Central memory CD8-positive, alpha-beta T cell (primary cell): Measurements from ENCODE around the gene IQGAP3.

Experiments used
- ATAC-seq: fragments of 150-1000 bp; cut with Tn5 transposase; replicated peaks from 2 replicates; pipeline ENCODE4 v1.10.0; 2022; ENCODE audit warnings: mild to moderate bottlenecking, moderate FRiP score, moderate number of reproducible peaks; ENCODE audit not compliant: poor library complexity, severe bottlenecking; ENCODE audit errors: extremely low read depth
- DNase-seq, 2 donors: peaks; one replicate each; pipeline ENCODE4 v3.0.0; 2021; ENCODE audit warnings: low spot score in 2 of 2
- H3K27ac Mint-ChIP-seq: one replicate; pipeline ENCODE4 v1.8.0; 2022; ENCODE audit warnings: low read depth, mild to moderate bottlenecking, moderate library complexity, mixed read lengths
- H3K27me3 Mint-ChIP-seq: one replicate; pipeline ENCODE4 v1.8.0; 2022; ENCODE audit warnings: mixed read lengths
- H3K36me3 Mint-ChIP-seq: one replicate; pipeline ENCODE4 v1.8.0; 2022; ENCODE audit warnings: mild to moderate bottlenecking, moderate library complexity, mixed read lengths; ENCODE audit not compliant: insufficient read depth
- H3K4me1 Mint-ChIP-seq: one replicate; pipeline ENCODE4 v1.8.0; 2022; ENCODE audit warnings: mixed read lengths
- H3K4me3 Mint-ChIP-seq: one replicate; pipeline ENCODE4 v1.8.0; 2022; ENCODE audit warnings: mild to moderate bottlenecking, moderate library complexity, mixed read lengths
- H3K9me3 Mint-ChIP-seq: one replicate; pipeline ENCODE4 v1.8.0; 2022; ENCODE audit warnings: mixed read lengths

Gene IQGAP3

DNA sequence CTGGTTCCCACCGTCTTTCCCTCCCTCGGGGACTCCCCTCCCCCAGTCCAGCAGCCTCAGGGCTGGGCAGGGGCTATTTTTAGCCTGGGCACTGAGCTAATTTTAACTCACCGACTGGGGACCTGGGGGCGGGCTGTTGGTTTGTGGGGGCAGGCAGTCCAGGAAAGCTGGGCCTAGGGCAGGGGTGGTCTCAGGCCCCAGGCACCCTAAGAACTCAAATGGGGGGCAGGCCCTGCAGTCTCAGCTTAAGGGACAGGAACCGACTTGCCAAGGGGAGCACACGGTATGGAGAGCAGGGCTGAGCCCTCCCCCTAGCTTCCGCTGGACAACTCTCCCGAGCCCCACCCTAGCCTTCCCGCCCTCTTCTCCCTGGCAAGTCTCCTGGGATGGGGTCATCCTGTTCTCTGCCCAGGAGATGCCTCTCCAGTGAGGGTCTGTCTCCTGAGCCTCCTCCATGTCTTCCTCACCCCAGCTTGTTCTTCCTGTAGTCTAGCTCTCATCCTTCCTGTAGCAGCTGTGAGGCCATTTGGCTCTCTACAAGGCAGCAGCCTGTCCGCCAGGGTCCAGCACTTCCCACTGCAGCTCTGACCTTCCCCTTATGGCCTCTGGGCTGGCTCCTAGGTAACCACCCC, 81.8 kb downstream of the IQGAP3 start:
- peak overlapping the region; percentile 70 for H3K4me3 Mint-ChIP-seq

GRCh38 chr1:156489935-156490293, 82.5 kb downstream of the IQGAP3 start:
- Mint-ChIP-seq H3K36me3 (peaks cover 25% of the 10 kb centered on the region), H3K4me3 (peak overlapping the region; percentile 70), H3K27ac (peak overlapping the region; percentile 94), H3K27me3 (no peaks in the 10 kb centered on the region), H3K4me1 (peaks cover 90% of the 10 kb centered on the region), H3K9me3 (no peaks in the 10 kb centered on the region)
- DNase-seq = no peak
- ATAC-seq = no peak

More for the DNA sequence above, 81.8 kb downstream of the IQGAP3 start:
- H3K27ac Mint-ChIP-seq = peak overlapping the region; percentile 94
- peaks cover 96% of the 10 kb centered on the region for H3K4me1 Mint-ChIP-seq
- H3K36me3 Mint-ChIP-seq = peaks cover 26% of the 10 kb centered on the region
- no peaks in the 10 kb centered on the region for H3K27me3 Mint-ChIP-seq
- DNase-seq (no peak), ATAC-seq (no peak)
- H3K9me3 Mint-ChIP-seq = no peaks in the 10 kb centered on the region

GRCh38 chr1:156489166-156489934, 83.0 kb downstream of the IQGAP3 start:
- Mint-ChIP-seq H3K27ac (peak overlapping the region; percentile 94), H3K4me3 (peak overlapping the region; percentile 70), H3K36me3 (peaks cover 25% of the 10 kb centered on the region), H3K27me3 (no peaks in the 10 kb centered on the region), H3K9me3 (no peaks in the 10 kb centered on the region), H3K4me1 (peaks cover 91% of the 10 kb centered on the region)
- ATAC-seq (peak; percentile 63), DNase-seq (peak in 1 of 2 donors; percentile 38)

DNA sequence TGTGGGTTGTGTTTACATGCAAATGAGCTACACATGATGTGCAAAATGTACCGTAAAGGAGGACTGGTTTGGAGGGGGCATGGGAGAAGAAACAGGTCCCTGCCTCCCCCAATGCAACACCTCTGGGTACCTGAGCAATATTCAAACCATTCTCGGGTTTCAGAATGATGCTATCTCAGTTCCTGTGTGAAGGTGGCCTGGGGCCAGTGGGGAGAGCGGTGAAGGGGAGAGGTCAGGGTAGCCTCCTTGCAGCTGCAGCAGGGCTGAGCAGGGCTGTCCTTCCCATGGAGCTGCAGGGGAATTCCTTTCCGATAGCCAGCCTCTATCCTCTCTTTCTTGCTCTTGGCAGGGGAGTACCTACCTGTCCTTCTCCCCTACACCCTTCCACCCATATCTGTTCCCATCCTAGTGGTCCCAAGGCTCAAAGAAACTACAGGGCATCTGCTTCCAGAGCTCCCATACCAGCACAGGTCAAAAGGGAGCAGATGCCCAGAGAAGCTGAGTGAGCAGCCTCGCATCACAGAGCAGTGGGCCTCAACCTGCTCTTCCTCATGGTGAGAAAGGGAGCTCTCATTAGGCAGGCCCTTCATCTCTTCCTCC, 83.7 kb downstream of the IQGAP3 start:
- peak overlapping the region; percentile 70 for H3K4me3 Mint-ChIP-seq
- H3K9me3 Mint-ChIP-seq = no peaks in the 10 kb centered on the region
- H3K4me1 Mint-ChIP-seq = peaks cover 91% of the 10 kb centered on the region
- no peaks in the 10 kb centered on the region for H3K27me3 Mint-ChIP-seq
- ATAC-seq = peak; percentile 43
- peaks cover 26% of the 10 kb centered on the region for H3K36me3 Mint-ChIP-seq
- H3K27ac Mint-ChIP-seq = peak overlapping the region; percentile 94
- DNase-seq = no peak

- no peak for DNase-seq
- Mint-ChIP-seq H3K4me1 (peaks cover 88% of the 10 kb centered on the region), H3K27me3 (no peaks in the 10 kb centered on the region), H3K4me3 (peak overlapping the region; percentile 70), H3K9me3 (no peaks in the 10 kb centered on the region), H3K27ac (peak overlapping the region; percentile 94), H3K36me3 (peaks cover 30% of the 10 kb centered on the region)
- ATAC-seq = peak; percentile 16
Observed at GRCh38 chr1:156487862-156488261, 84.5 kb downstream of the IQGAP3 start.

DNA sequence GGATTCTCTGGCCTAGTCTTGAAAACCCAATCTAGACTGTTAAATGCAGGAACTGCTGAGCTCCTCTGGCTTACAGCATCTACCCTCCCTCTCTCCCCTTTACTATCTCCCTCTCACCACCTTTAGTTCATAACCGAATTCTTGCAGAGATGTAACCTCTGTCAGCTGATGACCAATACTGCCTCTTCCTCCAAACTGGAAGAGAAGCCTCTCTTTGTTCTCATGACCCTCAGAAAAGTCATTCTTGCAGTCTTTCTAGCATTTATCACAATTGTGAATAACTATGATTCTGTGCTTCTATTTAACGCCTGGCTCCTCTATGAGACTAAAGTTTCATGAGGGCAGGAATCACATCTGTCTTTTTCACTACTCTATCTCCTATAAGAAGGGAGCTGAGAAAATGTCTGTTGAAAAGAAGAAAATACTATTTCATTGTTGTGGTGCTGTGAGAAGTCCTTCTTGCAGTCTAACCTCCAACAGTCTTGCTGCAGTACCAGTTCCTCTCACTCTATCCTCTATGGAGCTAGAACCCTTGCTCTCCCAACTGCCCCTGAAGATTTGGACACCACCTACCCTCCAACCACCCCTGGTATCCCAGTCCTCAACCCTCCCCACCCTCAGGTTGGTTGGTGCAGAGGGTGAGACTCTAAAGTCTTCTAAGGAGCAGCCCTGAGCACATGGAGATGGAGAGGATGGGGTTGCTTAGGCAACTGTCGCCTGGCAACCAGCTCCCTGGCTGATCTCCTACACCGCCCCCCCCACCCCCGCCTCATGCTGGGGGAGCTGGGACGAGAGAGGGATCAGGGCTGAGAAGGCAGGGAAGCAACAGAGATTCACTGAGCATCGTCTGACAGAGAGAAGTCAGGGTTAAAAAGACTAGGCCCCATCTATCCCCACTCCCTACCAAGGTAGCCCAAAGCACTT, 85.7 kb downstream of the IQGAP3 start:
- H3K36me3 Mint-ChIP-seq = peaks cover 34% of the 10 kb centered on the region
- peak overlapping the region; percentile 94 for H3K27ac Mint-ChIP-seq
- H3K4me1 Mint-ChIP-seq = peaks cover 86% of the 10 kb centered on the region
- no peaks in the 10 kb centered on the region for H3K9me3 Mint-ChIP-seq
- H3K4me3 Mint-ChIP-seq = peak overlapping the region; percentile 16
- ATAC-seq = no peak
- no peak for DNase-seq
- H3K27me3 Mint-ChIP-seq = no peaks in the 10 kb centered on the region

- peaks cover 39% of the 10 kb centered on the region for H3K36me3 Mint-ChIP-seq
- DNase-seq (no peak), ATAC-seq (no peak)
- no peaks in the 10 kb centered on the region for H3K9me3 Mint-ChIP-seq
- H3K27ac Mint-ChIP-seq = peak overlapping the region; percentile 42
- H3K4me3 Mint-ChIP-seq = peak overlapping the region; percentile 16
- H3K4me1 Mint-ChIP-seq = peaks cover 86% of the 10 kb centered on the region
- H3K27me3 Mint-ChIP-seq = no peaks in the 10 kb centered on the region
Observed at GRCh38 chr1:156485984-156486383, 86.4 kb downstream of the IQGAP3 start.

- no peak for ATAC-seq
- DNase-seq = no peak
- Mint-ChIP-seq H3K4me1 (peaks cover 81% of the 10 kb centered on the region), H3K27ac (no peak overlapping the region), H3K36me3 (peaks cover 52% of the 10 kb centered on the region), H3K9me3 (no peaks in the 10 kb centered on the region), H3K4me3 (no peak overlapping the region), H3K27me3 (no peaks in the 10 kb centered on the region)
Observed at GRCh38 chr1:156484480-156485058, 87.8 kb downstream of the IQGAP3 start.

GRCh38 chr1:156483397-156483796, 89.0 kb downstream of the IQGAP3 start:
- no peak for ATAC-seq
- Mint-ChIP-seq H3K36me3 (peaks cover 63% of the 10 kb centered on the region), H3K27ac (no peak overlapping the region), H3K4me3 (no peak overlapping the region), H3K9me3 (no peaks in the 10 kb centered on the region), H3K4me1 (peaks cover 69% of the 10 kb centered on the region), H3K27me3 (no peaks in the 10 kb centered on the region)
- DNase-seq = no peak

DNA sequence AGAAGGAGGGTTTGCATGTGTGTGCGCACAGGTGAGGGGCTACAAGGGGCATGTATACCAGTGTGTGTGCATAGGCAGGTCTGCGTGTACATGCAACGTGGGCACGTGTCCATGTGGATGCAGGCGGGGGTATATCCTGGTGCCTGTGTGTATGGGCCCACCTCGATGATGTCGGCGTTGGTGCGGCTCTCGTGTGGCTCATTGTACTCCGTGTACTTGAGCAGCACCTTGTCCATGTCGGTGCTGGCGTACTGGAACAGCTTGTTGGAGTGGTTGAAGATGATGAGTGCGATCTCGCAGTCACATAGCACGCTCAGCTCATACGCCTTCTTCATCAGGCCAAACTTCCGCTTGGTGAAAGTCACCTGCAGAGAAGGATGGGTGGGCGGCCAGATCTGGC, 90.1 kb downstream of the IQGAP3 start:
- H3K36me3 Mint-ChIP-seq = peaks cover 68% of the 10 kb centered on the region
- peaks cover 58% of the 10 kb centered on the region for H3K4me1 Mint-ChIP-seq

DNA sequence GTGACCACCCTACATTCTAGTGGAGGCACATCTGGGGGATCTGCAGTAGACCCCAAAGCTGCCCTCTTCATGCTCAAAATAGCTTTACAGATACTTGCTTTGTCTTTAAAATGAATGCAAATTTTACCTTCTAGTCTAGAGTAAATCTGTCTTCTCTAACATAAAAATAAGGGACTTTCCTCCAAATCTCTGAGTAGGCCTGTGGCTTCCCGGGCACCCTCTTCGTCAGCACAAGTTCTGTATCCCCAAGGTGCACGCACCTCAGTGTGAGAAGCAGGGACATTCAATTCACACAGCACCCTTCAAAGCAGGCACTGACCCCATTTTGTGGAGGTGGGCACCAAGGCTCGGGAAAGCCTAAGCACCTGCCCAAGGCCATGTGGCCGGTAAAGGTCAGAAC, 90.8 kb downstream of the IQGAP3 start:
- no peaks in the 10 kb centered on the region for H3K9me3 Mint-ChIP-seq
- H3K27ac Mint-ChIP-seq = peak overlapping the region; percentile 94
- H3K4me1 Mint-ChIP-seq = peaks cover 55% of the 10 kb centered on the region
- H3K4me3 Mint-ChIP-seq = peak overlapping the region; percentile 46
- peaks cover 73% of the 10 kb centered on the region for H3K36me3 Mint-ChIP-seq
- no peak for ATAC-seq
- no peak for DNase-seq
- H3K27me3 Mint-ChIP-seq = no peaks in the 10 kb centered on the region

More for the DNA sequence above, 90.1 kb downstream of the IQGAP3 start:
- H3K9me3 Mint-ChIP-seq = no peaks in the 10 kb centered on the region
- H3K27me3 Mint-ChIP-seq = no peaks in the 10 kb centered on the region
- H3K4me3 Mint-ChIP-seq = peak overlapping the region; percentile 46
- peak overlapping the region; percentile 94 for H3K27ac Mint-ChIP-seq
- no peak for DNase-seq
- no peak for ATAC-seq
